ENCODE results near the gene MT1E. TPM values are rescaled to one million over a fixed set of nuclear protein-coding genes. Genes with fewer than 3 reads are reported as not detected.

MT1E gene
- total and polyA plus RNA-seq, 10 donors, result 2.5 to 49.6 (median 27.0) TPM

DNA sequence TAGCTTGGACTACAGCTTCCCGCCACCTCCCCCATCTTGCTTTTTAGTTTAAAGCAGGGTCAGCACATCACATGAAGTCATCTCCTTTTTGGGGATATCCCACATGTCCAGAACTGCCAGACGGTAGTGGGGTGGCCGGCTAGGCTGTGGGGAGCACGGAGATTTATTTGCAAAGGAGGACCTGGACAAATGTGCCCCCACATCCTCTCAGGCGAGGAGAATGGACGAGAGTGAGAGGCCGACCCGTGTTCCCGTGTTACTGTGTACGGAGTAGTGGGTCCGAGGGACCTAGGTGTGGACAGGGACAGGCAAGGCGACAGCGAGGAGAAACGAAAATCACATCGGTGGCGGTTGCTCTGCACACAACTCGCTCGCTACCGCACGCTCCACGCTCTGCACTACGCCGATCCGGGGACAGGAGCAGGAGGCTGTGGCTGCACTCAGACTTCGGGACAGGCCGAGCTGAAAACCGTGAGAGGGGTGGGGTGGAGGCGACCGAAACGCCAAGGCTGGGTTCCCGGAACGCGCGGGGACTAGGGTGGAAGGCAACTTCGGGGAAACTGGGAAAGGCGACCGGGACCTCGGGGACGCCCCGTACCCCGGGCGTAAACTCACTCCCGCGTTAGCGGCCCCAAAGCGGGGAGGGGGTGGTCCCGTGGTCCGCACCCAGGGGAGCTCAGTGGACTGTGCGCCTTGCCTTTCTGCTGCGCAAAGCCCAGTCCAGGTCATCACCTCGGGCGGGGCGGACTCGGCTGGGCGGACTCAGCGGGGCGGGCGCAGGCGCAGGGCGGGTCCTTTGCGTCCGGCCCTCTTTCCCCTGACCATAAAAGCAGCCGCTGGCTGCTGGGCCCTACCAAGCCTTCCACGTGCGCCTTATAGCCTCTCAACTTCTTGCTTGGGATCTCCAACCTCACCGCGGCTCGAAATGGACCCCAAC lies 12.5 kb downstream of the MT1E start, which contains the start of gene MT1A:
MT1A (plus strand) TSS at position 853 of the 937 bp plus-strand sequence; CDS start at position 926, 73 bp downstream.
- Histone ChIP-seq H3K27ac (peak within 1 kb of the TSS in 6 of 8 donors; percentile 10 to 52 (median 40)), H3K4me3 (peak within 1 kb of the TSS; percentile 6 to 66 (median 34)), H3K36me3 (no peaks in the 10 kb centered on the region), H3K9me3 (no peaks in the 10 kb centered on the region), H3K27me3 (replicated peaks in 1 of 7) (peaks cover 5 to 90% (median 67%) of the 10 kb centered on the region in 7 donors), H3K4me1 (peaks cover 14 to 39% (median 26%) of the 10 kb centered on the region in 6 donors)
- peak; percentile 79 for DNase-seq
- 5 to 14% (median 7%) methylated on average over 47 to 68 of the region's 68 CpGs for WGBS, 5 donors
- TF ChIP-seq, protein P1, sequence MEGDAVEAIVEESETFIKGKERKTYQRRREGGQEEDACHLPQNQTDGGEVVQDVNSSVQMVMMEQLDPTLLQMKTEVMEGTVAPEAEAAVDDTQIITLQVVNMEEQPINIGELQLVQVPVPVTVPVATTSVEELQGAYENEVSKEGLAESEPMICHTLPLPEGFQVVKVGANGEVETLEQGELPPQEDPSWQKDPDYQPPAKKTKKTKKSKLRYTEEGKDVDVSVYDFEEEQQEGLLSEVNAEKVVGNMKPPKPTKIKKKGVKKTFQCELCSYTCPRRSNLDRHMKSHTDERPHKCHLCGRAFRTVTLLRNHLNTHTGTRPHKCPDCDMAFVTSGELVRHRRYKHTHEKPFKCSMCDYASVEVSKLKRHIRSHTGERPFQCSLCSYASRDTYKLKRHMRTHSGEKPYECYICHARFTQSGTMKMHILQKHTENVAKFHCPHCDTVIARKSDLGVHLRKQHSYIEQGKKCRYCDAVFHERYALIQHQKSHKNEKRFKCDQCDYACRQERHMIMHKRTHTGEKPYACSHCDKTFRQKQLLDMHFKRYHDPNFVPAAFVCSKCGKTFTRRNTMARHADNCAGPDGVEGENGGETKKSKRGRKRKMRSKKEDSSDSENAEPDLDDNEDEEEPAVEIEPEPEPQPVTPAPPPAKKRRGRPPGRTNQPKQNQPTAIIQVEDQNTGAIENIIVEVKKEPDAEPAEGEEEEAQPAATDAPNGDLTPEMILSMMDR (IDR thresholded peaks at IDR 0.05 in 8 of 11, conservative IDR thresholded peaks at IDR 0.05 in 3 of 11), result no peak
- peak; percentile 58 to 87 (median 79) for TF ChIP-seq POLR2AphosphoS5 (IDR thresholded peaks at IDR 0.05)
- intact Hi-C loops (cut with DNase I; ENCODE audit: low total_unique reads), result no loop called here

GRCh38 chr16:56639045-56639444 lies 13.5 kb downstream of the MT1E start:
- Histone ChIP-seq H3K27ac (no peak overlapping the region), H3K9me3 (no peaks in the 10 kb centered on the region), H3K4me3 (no peak overlapping the region), H3K4me1 (peaks cover 18 to 48% (median 35%) of the 10 kb centered on the region in 6 donors), H3K36me3 (no peaks in the 10 kb centered on the region), H3K27me3 (replicated peaks in 1 of 7) (peaks cover 5 to 90% (median 62%) of the 10 kb centered on the region in 7 donors)
- TF ChIP-seq POLR2AphosphoS5 (IDR thresholded peaks at IDR 0.05) (no peak), POLR2A (IDR thresholded peaks at IDR 0.05) (no peak)
- TF ChIP-seq, protein P1 (IDR thresholded peaks at IDR 0.05 in 8 of 11, conservative IDR thresholded peaks at IDR 0.05 in 3 of 11), result no peak
- intact Hi-C loops (cut with DNase I; ENCODE audit: low total_unique reads), result no loop called here
- DNase-seq, result no peak
- whole genome bisulfite sequencing, 5 donors, result 33 to 68% (median 53%) methylated on average over 1 of the region's 1 CpG

DNA sequence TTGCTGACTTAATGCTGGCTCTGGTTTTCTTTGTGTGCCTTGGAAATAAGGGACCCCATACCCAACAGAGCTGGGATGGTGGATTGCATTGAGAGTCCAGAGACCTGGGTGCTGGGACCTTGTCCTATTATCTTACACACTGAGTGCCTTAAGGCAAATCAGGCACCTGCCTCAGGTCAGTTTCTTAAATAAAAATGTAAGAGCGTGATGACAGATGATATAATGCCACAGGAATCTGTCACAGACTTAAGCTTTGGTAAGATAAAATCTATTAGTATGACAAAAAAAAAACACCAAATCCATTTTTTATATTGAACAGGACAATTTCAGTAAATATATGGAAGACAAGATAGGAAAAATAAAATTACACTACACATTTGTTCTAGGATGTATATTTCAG lies 14.5 kb downstream of the MT1E start:
- Histone ChIP-seq H3K9me3 (no peaks in the 10 kb centered on the region), H3K27ac (no peak overlapping the region), H3K4me3 (no peak overlapping the region), H3K36me3 (no peaks in the 10 kb centered on the region), H3K27me3 (replicated peaks in 1 of 7) (peaks cover 5 to 90% (median 52%) of the 10 kb centered on the region in 7 donors), H3K4me1 (peaks cover 16 to 45% (median 35%) of the 10 kb centered on the region in 6 donors)
- no peak for DNase-seq
- intact Hi-C loops (cut with DNase I; ENCODE audit: low total_unique reads), result no loop called here
- no peak for TF ChIP-seq POLR2A (IDR thresholded peaks at IDR 0.05)
- TF ChIP-seq, protein P1 (IDR thresholded peaks at IDR 0.05 in 8 of 11, conservative IDR thresholded peaks at IDR 0.05 in 3 of 11), result no peak
- TF ChIP-seq POLR2AphosphoS5 (IDR thresholded peaks at IDR 0.05), result no peak
- WGBS, 5 donors, result 84 to 96% (median 90%) methylated on average over 1 of the region's 1 CpG

DNA sequence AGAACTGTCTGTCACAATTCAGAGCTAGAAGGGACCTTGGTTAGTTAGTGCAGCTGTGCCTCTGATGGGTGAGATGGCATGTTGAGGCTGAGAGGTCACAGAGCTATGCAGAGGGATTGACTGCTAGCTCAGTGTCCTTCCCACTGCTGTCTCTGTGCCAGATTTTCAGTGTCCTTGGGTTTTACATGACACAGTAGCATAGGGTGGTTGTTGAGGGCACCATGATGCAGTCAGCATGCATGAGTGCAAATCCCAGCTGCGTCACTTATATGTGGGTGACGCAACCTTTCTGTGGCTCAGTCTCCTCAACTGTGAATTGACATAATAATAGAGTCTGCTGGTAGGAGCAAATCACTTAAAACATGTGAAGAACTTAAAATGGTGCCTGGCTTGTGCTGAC lies 15.6 kb downstream of the MT1E start:
- Histone ChIP-seq H3K4me1 (peaks cover 9 to 34% (median 27%) of the 10 kb centered on the region in 6 donors), H3K27me3 (replicated peaks in 1 of 7) (peaks cover 0 to 89% (median 41%) of the 10 kb centered on the region in 7 donors), H3K36me3 (no peaks in the 10 kb centered on the region), H3K9me3 (no peaks in the 10 kb centered on the region), H3K4me3 (no peak overlapping the region), H3K27ac (no peak overlapping the region)
- DNase-seq, result no peak
- TF ChIP-seq, protein P1 (IDR thresholded peaks at IDR 0.05 in 8 of 11, conservative IDR thresholded peaks at IDR 0.05 in 3 of 11), result no peak
- no peak for TF ChIP-seq POLR2AphosphoS5 (IDR thresholded peaks at IDR 0.05)
- no peak for TF ChIP-seq POLR2A (IDR thresholded peaks at IDR 0.05)
- 84 to 98% (median 94%) methylated on average over 2 of the region's 2 CpGs for WGBS, 5 donors
- intact Hi-C loops (cut with DNase I; ENCODE audit: low total_unique reads), result no loop called here
